ENCODE results near the gene WFS1. TPM values are rescaled to one million over a fixed set of nuclear protein-coding genes. Genes with fewer than 3 reads are reported as not detected.

Gene WFS1
- total and polyA plus RNA-seq, 2 of the 4 experiments (the other 2 are of a cell fraction) = 9.7 to 42.4 TPM

- TF ChIP-seq RFX5 (IDR thresholded peaks at IDR 0.05; ENCODE audit: low read depth, low read length) (no peak), MAFK (IDR thresholded peaks at IDR 0.05; ENCODE audit: low read depth, low read length) (no peak)
Measured at GRCh38 chr4:6277935-6278800, 8.5 kb downstream of the WFS1 start (continued).

- Histone ChIP-seq H3K79me1 (ENCODE audit: low read depth in 1 of 2, low read length in 2 of 2) (peaks cover 12 to 60% of the 10 kb centered on the region in 2 experiments), H3K4me3 (ENCODE audit: insufficient read depth, low read depth, low read length) (no peak overlapping the region), H3K14ac (replicated peaks; ENCODE audit: low read depth, low read length) (no peak overlapping the region), H3K27me3 (ENCODE audit: control insufficient read depth, insufficient read depth, low read length) (no peaks in the 10 kb centered on the region), H4K20me1 (ENCODE audit: insufficient read depth, low read length) (peaks cover 78% of the 10 kb centered on the region), H2AK9ac (replicated peaks; ENCODE audit: low read depth, low read length, poor library complexity) (no peak overlapping the region), H3K9ac (ENCODE audit: low read depth, low read length) (peak overlapping the region; percentile 34; the same call in 1 of the 2 replicates), H3K4me1 (ENCODE audit: control insufficient read depth, insufficient read depth, low read length) (peaks cover 33% of the 10 kb centered on the region), H3K9me1 (ENCODE audit: insufficient read depth, low read length) (peaks cover 18% of the 10 kb centered on the region), H4K5ac (ENCODE audit: low read depth, low read length) (no peak overlapping the region), H3K18ac (ENCODE audit: low read depth, low read length) (no peak overlapping the region), H3K23ac (ENCODE audit: low read depth, low read length) (no peak overlapping the region), H2BK5ac (ENCODE audit: low read depth, low read length, poor library complexity, severe bottlenecking) (no peak overlapping the region), H3K9me3 (ENCODE audit: control insufficient read depth, insufficient read depth, low read length) (no peaks in the 10 kb centered on the region), H2AK5ac (ENCODE audit: low read depth, low read length) (no peak overlapping the region), H2BK20ac (ENCODE audit: low read depth, low read length) (no peak overlapping the region), H4K8ac (ENCODE audit: low read depth in 2 of 2, low read length in 2 of 2) (no peak overlapping the region), H2AFZ (replicated peaks; ENCODE audit: low read length, poor library complexity) (no peak overlapping the region), H3K4me2 (ENCODE audit: low read depth, low read length) (peak overlapping the region; percentile 27; the same call in 1 of the 2 replicates), H2BK120ac (ENCODE audit: low read depth, low read length) (no peak overlapping the region), H3K27ac (ENCODE audit: insufficient read depth, low read length) (peak overlapping the region; percentile 54; the same call in 1 of the 2 replicates), H3K4ac (ENCODE audit: low read depth, low read length) (no peak overlapping the region), H4K91ac (ENCODE audit: insufficient read depth, low read depth, low read length) (no peak overlapping the region), H2BK15ac (ENCODE audit: low read depth, low read length) (no peak overlapping the region), H3K36me3 (ENCODE audit: control insufficient read depth, insufficient read depth, low read length) (peaks cover 38% of the 10 kb centered on the region; the same call in 1 of the 2 replicates), H3K56ac (ENCODE audit: extremely low read depth, insufficient read depth, low read length) (no peak overlapping the region)
- in situ Hi-C loops (cut with MboI; ENCODE audit: low sequenced_read_pairs) (no loop called here), dilution Hi-C loops (cut with HindIII; ENCODE audit: low sequenced_read_pairs, unreplicated experiment) (no loop called here), intact Hi-C loops (cut with micrococcal nuclease) (no loop called here)
- ChIA-PET CTCF (no interaction called here), POLR2A (ENCODE audit: unreplicated experiment) (no interaction called here)
- WGBS, 2 experiments (ENCODE audit: extremely low coverage in 2 of 2, insufficient read length in 1 of 2) = 22% methylated on average over 3 of the region's 10 CpGs; no CpG with 5 or more reads in 1 of the 2 experiments
- no TSS peak for BruUV-seq (replicated peaks)
- ATAC-seq (ENCODE audit: low read depth) (peak; percentile 77), DNase-seq (peak; percentile 65)
- 0 out of 2 replicates have a peak, but pooled peaks have one; percentile 22 for TF ChIP-seq MAZ (IDR thresholded peaks at IDR 0.05; ENCODE audit: borderline replicate concordance, low read depth, low read length)
- no peak for TF ChIP-seq NFE2L2 (IDR thresholded peaks at IDR 0.05; ENCODE audit: low read depth, low read length)
- no peak for TF ChIP-seq SMC3 (IDR thresholded peaks at IDR 0.05; ENCODE audit: low read depth, low read length)
- no peak for TF ChIP-seq RCOR1 (IDR thresholded peaks at IDR 0.05; ENCODE audit: insufficient replicate concordance, low read length)
- TF ChIP-seq MXI1 (IDR thresholded peaks at IDR 0.05; ENCODE audit: borderline replicate concordance, low read depth, low read length) = no peak
- no peak for TF ChIP-seq MAFK (IDR thresholded peaks at IDR 0.05; ENCODE audit: low read depth, low read length)
Measured at GRCh38 chr4:6278801-6279197, 9.1 kb downstream of the WFS1 start.

All from IMR-90 (cell line).